ENCODE measurements around the gene GPC3. TPM values are rescaled to one million over a fixed set of nuclear protein-coding genes. Genes with fewer than 3 reads are reported as not detected.

The GPC3 gene
- total RNA-seq, 1 experiment from 2014 or later, result not detected

GRCh38 chrX:133590703-133591505, 394.5 kb downstream of the GPC3 start:
- H3K9me3 ChIP-seq, result no peaks in the 10 kb centered on the region
- no peak overlapping the region for H3K4me3 ChIP-seq
- DNase-seq, result no peak
- no peaks in the 10 kb centered on the region for H3K27me3 ChIP-seq
- H3K36me3 ChIP-seq, result no peaks in the 10 kb centered on the region

GRCh38 chrX:133588827-133589226, 396.6 kb downstream of the GPC3 start:
- no peak for DNase-seq
- Histone ChIP-seq H3K9me3 (no peaks in the 10 kb centered on the region), H3K4me3 (no peak overlapping the region), H3K27me3 (no peaks in the 10 kb centered on the region), H3K36me3 (no peaks in the 10 kb centered on the region)

GRCh38 chrX:133587818-133588217, 397.6 kb downstream of the GPC3 start:
- H3K27me3 ChIP-seq, result no peaks in the 10 kb centered on the region
- DNase-seq, result no peak
- no peak overlapping the region for H3K4me3 ChIP-seq
- H3K9me3 ChIP-seq, result no peaks in the 10 kb centered on the region
- H3K36me3 ChIP-seq, result no peaks in the 10 kb centered on the region

GRCh38 chrX:133587071-133587470, 398.3 kb downstream of the GPC3 start:
- H3K27me3 ChIP-seq, result no peaks in the 10 kb centered on the region
- DNase-seq, result no peak
- H3K4me3 ChIP-seq, result no peak overlapping the region
- no peaks in the 10 kb centered on the region for H3K9me3 ChIP-seq
- no peaks in the 10 kb centered on the region for H3K36me3 ChIP-seq

- Histone ChIP-seq H3K4me3 (no peak overlapping the region), H3K27me3 (no peaks in the 10 kb centered on the region), H3K36me3 (no peaks in the 10 kb centered on the region), H3K9me3 (no peaks in the 10 kb centered on the region)
- DNase-seq, result no peak
These were observed 399.0 kb downstream of the GPC3 start for GRCh38 chrX:133586443-133586842.

- DNase-seq, result no peak
These were observed 401.6 kb downstream of the GPC3 start for GRCh38 chrX:133583825-133584224.

GRCh38 chrX:133580625-133581024, 404.8 kb downstream of the GPC3 start:
- Histone ChIP-seq H3K27me3 (no peaks in the 10 kb centered on the region), H3K4me3 (no peak overlapping the region), H3K9me3 (no peaks in the 10 kb centered on the region), H3K36me3 (no peaks in the 10 kb centered on the region)
- no peak for DNase-seq

More at GRCh38 chrX:133583825-133584224, 401.6 kb downstream of the GPC3 start:
- no peaks in the 10 kb centered on the region for H3K36me3 ChIP-seq
- no peaks in the 10 kb centered on the region for H3K27me3 ChIP-seq
- H3K9me3 ChIP-seq, result no peaks in the 10 kb centered on the region
- H3K4me3 ChIP-seq, result no peak overlapping the region

GRCh38 chrX:133579631-133580030, 405.8 kb downstream of the GPC3 start:
- H3K9me3 ChIP-seq, result no peaks in the 10 kb centered on the region
- no peak overlapping the region for H3K4me3 ChIP-seq
- no peak for DNase-seq
- no peaks in the 10 kb centered on the region for H3K36me3 ChIP-seq
- no peaks in the 10 kb centered on the region for H3K27me3 ChIP-seq

GRCh38 chrX:133576876-133577275, 408.5 kb downstream of the GPC3 start:
- no peaks in the 10 kb centered on the region for H3K27me3 ChIP-seq
- H3K9me3 ChIP-seq, result peaks cover 3% of the 10 kb centered on the region
- no peak overlapping the region for H3K4me3 ChIP-seq
- H3K36me3 ChIP-seq, result no peaks in the 10 kb centered on the region
- no peak for DNase-seq

GRCh38 chrX:133575501-133576136, 409.8 kb downstream of the GPC3 start:
- Histone ChIP-seq H3K27me3 (no peaks in the 10 kb centered on the region), H3K9me3 (peaks cover 3% of the 10 kb centered on the region), H3K4me3 (no peak overlapping the region), H3K36me3 (no peaks in the 10 kb centered on the region)
- no peak for DNase-seq

- Histone ChIP-seq H3K27me3 (no peaks in the 10 kb centered on the region), H3K4me3 (no peak overlapping the region), H3K36me3 (no peaks in the 10 kb centered on the region), H3K9me3 (peaks cover 3% of the 10 kb centered on the region)
- peak; percentile 30 for DNase-seq
These were observed 410.7 kb downstream of the GPC3 start for GRCh38 chrX:133574716-133575115.

GRCh38 chrX:133570549-133570948, 414.8 kb downstream of the GPC3 start:
- no peaks in the 10 kb centered on the region for H3K36me3 ChIP-seq
- no peaks in the 10 kb centered on the region for H3K27me3 ChIP-seq
- peak; percentile 50 for DNase-seq
- H3K9me3 ChIP-seq, result peaks cover 3% of the 10 kb centered on the region
- H3K4me3 ChIP-seq, result no peak overlapping the region

- Histone ChIP-seq H3K27me3 (no peaks in the 10 kb centered on the region), H3K4me3 (no peak overlapping the region), H3K36me3 (no peaks in the 10 kb centered on the region), H3K9me3 (peaks cover 3% of the 10 kb centered on the region)
- DNase-seq, result no peak
These were observed 416.2 kb downstream of the GPC3 start for GRCh38 chrX:133569217-133569616.

GRCh38 chrX:133568109-133568508, 417.3 kb downstream of the GPC3 start:
- no peaks in the 10 kb centered on the region for H3K36me3 ChIP-seq

GRCh38 chrX:133566876-133567275, 418.5 kb downstream of the GPC3 start:
- H3K4me3 ChIP-seq, result no peak overlapping the region
- DNase-seq, result no peak
- H3K9me3 ChIP-seq, result no peaks in the 10 kb centered on the region
- no peaks in the 10 kb centered on the region for H3K27me3 ChIP-seq
- H3K36me3 ChIP-seq, result no peaks in the 10 kb centered on the region

More at GRCh38 chrX:133568109-133568508, 417.3 kb downstream of the GPC3 start:
- DNase-seq, result no peak
- Histone ChIP-seq H3K27me3 (no peaks in the 10 kb centered on the region), H3K9me3 (peaks cover 3% of the 10 kb centered on the region), H3K4me3 (no peak overlapping the region)

- no peaks in the 10 kb centered on the region for H3K9me3 ChIP-seq
- no peak for DNase-seq
- no peaks in the 10 kb centered on the region for H3K27me3 ChIP-seq
- H3K4me3 ChIP-seq, result no peak overlapping the region
- H3K36me3 ChIP-seq, result no peaks in the 10 kb centered on the region
These were observed 421.7 kb downstream of the GPC3 start for GRCh38 chrX:133563705-133564104.

- Histone ChIP-seq H3K27me3 (no peaks in the 10 kb centered on the region), H3K4me3 (no peak overlapping the region), H3K9me3 (no peaks in the 10 kb centered on the region), H3K36me3 (no peaks in the 10 kb centered on the region)
- DNase-seq, result no peak
These were observed 424.1 kb downstream of the GPC3 start for GRCh38 chrX:133561251-133561650.

GRCh38 chrX:133559909-133560308, 425.5 kb downstream of the GPC3 start:
- Histone ChIP-seq H3K9me3 (no peaks in the 10 kb centered on the region), H3K36me3 (no peaks in the 10 kb centered on the region), H3K4me3 (no peak overlapping the region), H3K27me3 (no peaks in the 10 kb centered on the region)
- DNase-seq, result no peak

Measured in MG63 (cell line).